Esophagus squamous epithelium (tissue), 4 donors: ENCODE data around the gene TMUB1.

Source experiments
- CTCF ChIP-seq, 6 experiments: fragments of 450-650 bp in 4 of 6; fragments of 200-600 bp in 2 of 6; sonication (generic) in 2 of 6; IDR thresholded peaks; one replicate each; pipeline ENCODE4 v1.5.1; 2016 to 2019; ENCODE audit warnings: antibody characterized with exemption in 6 of 6, mild to moderate bottlenecking in 4 of 6, moderate library complexity in 4 of 6
- POLR2A ChIP-seq, 4 donors: fragments of 450-650 bp; IDR thresholded peaks; one replicate each; pipeline ENCODE4 v1.6.1; 2017; ENCODE audit warnings: antibody characterized with exemption in 4 of 4, mild to moderate bottlenecking in 4 of 4, moderate library complexity in 3 of 4

- TF ChIP-seq POLR2A (IDR thresholded peaks at IDR 0.05): no peak
- TF ChIP-seq CTCF (IDR thresholded peaks at IDR 0.05): no peak
Observed at GRCh38 chr7:151130741-151131157, 47.5 kb upstream of the TMUB1 start.
